Calu3 (cell line): Measurements from ENCODE around the gene DCTD. TPM values are rescaled to one million over a fixed set of nuclear protein-coding genes. Genes with fewer than 3 reads are reported as not detected.

ENCODE experiments used
- BruUV-seq: library from RNA; stranded (reverse); fragments of 400-500 nt; replicated peaks from 2 replicates; lab custom pipeline; 2021; lab: Mats Ljungman, UMichigan
- CTCF ChIA-PET: fragments of 300-600 bp; sonication (Branson Sonifier 250); formaldehyde crosslinking; loops from one replicate; lab custom pipeline; 2022; ENCODE audit warnings: antibody characterized with exemption; lab: Charles Lee
- DNase-seq: peaks from one replicate; pipeline ENCODE4 v3.0.0; 2022
- H3K27ac Mint-ChIP-seq: one replicate; pipeline ENCODE4 v1.8.0; 2022; ENCODE audit warnings: mixed read lengths; ENCODE audit not compliant: unreplicated experiment
- H3K27me3 Mint-ChIP-seq: one replicate; pipeline ENCODE4 v1.8.0; 2022; ENCODE audit warnings: mixed read lengths; ENCODE audit not compliant: unreplicated experiment
- H3K36me3 Mint-ChIP-seq: one replicate; pipeline ENCODE4 v1.8.0; 2022; ENCODE audit warnings: mild to moderate bottlenecking, moderate library complexity, mixed read lengths; ENCODE audit not compliant: insufficient read depth, unreplicated experiment
- H3K4me1 Mint-ChIP-seq: one replicate; pipeline ENCODE4 v1.8.0; 2022; ENCODE audit warnings: mild to moderate bottlenecking, low read depth, mixed read lengths; ENCODE audit not compliant: unreplicated experiment
- H3K4me3 Mint-ChIP-seq: one replicate; pipeline ENCODE4 v1.8.0; 2022; ENCODE audit warnings: mild to moderate bottlenecking, low read depth, moderate library complexity, mixed read lengths; ENCODE audit not compliant: unreplicated experiment
- H3K9me3 Mint-ChIP-seq: one replicate; pipeline ENCODE4 v1.8.0; 2022; ENCODE audit warnings: low read depth, mixed read lengths; ENCODE audit not compliant: unreplicated experiment
- CTCF ChIP-seq: fragments of 200-600 bp; IDR thresholded peaks from one replicate; pipeline ENCODE4 v1.8.0; 2022; ENCODE audit warnings: antibody characterized with exemption; ENCODE audit not compliant: unreplicated experiment
- intact Hi-C: fragments of 100-400 bp; cut with micrococcal nuclease; formaldehyde crosslinking; loops from one replicate; pipeline ENCODE4 v1.10.0; 2022; ENCODE audit not compliant: unreplicated experiment
- total RNA-seq: library from RNA; stranded (reverse); gene quantifications from 2 replicates; pipeline ENCODE4 v1.2.3, GENCODE V29; 2022

DCTD gene
- total RNA-seq, 1 experiment from 2014 or later: 65.3 TPM

DNA sequence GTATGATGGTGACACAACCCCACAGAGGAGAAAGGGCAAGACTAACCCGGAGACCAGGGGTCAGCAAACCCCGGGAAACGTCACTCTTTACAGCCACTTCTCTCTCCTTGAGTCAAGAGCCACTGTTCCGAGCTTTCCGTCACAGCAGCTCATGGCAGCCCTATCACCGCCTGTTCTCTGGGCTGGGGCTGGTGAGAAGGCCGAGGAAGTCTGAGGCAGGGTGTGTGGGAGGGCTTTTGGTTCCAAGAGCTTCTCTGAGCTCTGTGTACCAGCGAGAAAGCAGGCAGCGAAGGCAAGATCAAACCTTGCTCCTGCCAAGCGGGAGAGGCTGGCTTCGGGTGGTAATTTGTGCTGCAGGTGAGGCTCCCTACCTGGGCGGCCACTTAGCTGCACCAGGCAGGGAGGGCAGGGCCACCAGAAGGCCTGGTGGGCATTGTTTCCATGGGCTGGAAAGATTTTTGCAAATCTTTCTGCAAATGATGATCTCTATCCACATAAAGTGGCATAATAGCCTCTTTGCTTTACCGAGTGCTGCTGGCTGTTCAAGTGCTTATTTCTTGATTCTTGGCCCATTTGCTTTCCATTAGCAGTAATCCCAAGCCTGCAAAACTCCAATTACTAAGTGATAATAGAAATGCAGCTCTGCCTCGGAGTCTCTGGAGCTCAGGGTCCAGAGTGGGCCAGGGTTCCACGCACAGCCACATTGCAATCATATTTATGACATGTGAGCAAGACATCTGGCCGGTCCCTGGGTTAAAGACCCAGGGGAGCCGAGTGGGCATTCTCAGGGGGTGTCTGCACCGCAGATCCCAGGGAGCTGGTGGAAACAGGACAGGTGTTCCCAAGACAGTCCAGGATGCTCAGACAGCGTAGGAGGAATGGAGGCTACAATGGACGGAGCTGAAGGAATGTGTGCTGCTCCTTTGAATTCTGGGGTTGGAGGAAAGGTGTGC lies 41.5 kb downstream of the DCTD start:
- no peak for DNase-seq
- H3K9me3 Mint-ChIP-seq: no peaks in the 10 kb centered on the region
- no peaks in the 10 kb centered on the region for H3K36me3 Mint-ChIP-seq
- BruUV-seq: no TSS peak
- H3K4me1 Mint-ChIP-seq: no peaks in the 10 kb centered on the region
- TF ChIP-seq CTCF: no peak
- H3K27ac Mint-ChIP-seq: no peak overlapping the region
- CTCF ChIA-PET: no interaction called here
- H3K4me3 Mint-ChIP-seq: no peak overlapping the region
- no peaks in the 10 kb centered on the region for H3K27me3 Mint-ChIP-seq
- intact Hi-C loops: no loop called here

GRCh38 chr4:182874797-182875345 lies 42.3 kb downstream of the DCTD start:
- no peak overlapping the region for H3K4me3 Mint-ChIP-seq
- no TSS peak for BruUV-seq
- H3K27me3 Mint-ChIP-seq: no peaks in the 10 kb centered on the region
- H3K36me3 Mint-ChIP-seq: no peaks in the 10 kb centered on the region
- intact Hi-C loops: no loop called here
- TF ChIP-seq CTCF: no peak
- no peaks in the 10 kb centered on the region for H3K9me3 Mint-ChIP-seq
- CTCF ChIA-PET: no interaction called here
- H3K27ac Mint-ChIP-seq: no peak overlapping the region
- H3K4me1 Mint-ChIP-seq: no peaks in the 10 kb centered on the region
- no peak for DNase-seq

DNA sequence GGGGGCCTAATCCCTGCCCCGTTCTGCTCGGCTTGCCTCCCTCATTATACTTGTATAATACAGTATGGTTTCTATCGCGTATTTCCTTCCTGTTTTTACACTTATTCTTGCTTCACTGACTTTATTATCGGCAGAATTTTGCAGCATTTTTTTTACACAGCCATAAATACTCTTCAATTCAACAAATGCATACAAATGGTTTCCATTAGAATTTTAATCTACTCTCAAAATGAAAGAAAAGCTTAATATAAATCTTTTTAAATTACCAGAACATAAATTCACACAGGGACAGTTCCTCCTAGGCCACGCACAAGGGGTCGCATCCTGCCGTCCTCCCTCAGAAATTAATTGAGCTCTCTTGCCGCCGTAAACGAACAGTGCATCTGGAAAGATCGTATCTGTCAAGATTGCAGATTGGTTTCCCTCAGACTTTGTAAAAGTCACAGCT lies 42.9 kb downstream of the DCTD start:
- no peak for TF ChIP-seq CTCF
- Mint-ChIP-seq H3K9me3 (no peaks in the 10 kb centered on the region), H3K4me1 (no peaks in the 10 kb centered on the region), H3K27me3 (no peaks in the 10 kb centered on the region), H3K27ac (no peak overlapping the region), H3K36me3 (no peaks in the 10 kb centered on the region), H3K4me3 (no peak overlapping the region)
- no peak for DNase-seq
- CTCF ChIA-PET: no interaction called here
- BruUV-seq: no TSS peak
- intact Hi-C loops: no loop called here

DNA sequence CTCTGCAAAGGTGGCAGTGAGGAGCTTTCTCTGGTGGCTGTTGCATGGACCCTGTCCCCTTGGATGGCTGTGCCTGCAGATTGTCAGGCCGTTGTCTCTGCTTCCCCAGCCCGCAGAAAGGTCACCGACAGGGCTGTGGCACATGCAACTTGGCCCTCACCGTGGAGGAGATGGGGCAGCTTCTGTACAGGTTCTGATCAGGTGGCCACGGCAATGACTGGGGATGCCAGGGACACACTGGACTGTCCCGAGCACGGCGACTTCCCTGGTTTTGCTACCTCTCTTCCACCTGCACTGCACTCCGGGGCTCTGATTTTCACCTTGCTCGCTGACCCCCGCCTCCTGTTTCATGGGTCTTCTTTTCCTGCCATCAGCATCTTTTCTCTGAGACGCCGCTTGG lies 43.5 kb downstream of the DCTD start:
- BruUV-seq: no TSS peak
- Mint-ChIP-seq H3K36me3 (no peaks in the 10 kb centered on the region), H3K27me3 (no peaks in the 10 kb centered on the region), H3K27ac (no peak overlapping the region), H3K9me3 (no peaks in the 10 kb centered on the region), H3K4me3 (no peak overlapping the region), H3K4me1 (no peaks in the 10 kb centered on the region)
- intact Hi-C loops: no loop called here
- CTCF ChIA-PET: no interaction called here
- no peak for DNase-seq
- no peak for TF ChIP-seq CTCF
